ENCODE results near the gene MOK.

GRCh38 chr14:102275866-102276265, 29.1 kb downstream of the MOK start:
- no peak for TF ChIP-seq CTCF (IDR thresholded peaks at IDR 0.05; ENCODE audit: poor library complexity, severe bottlenecking)
- TF ChIP-seq REST (IDR thresholded peaks at IDR 0.05; ENCODE audit: borderline replicate concordance) = no peak
- no peak for TF ChIP-seq TAF1 (IDR thresholded peaks at IDR 0.05; ENCODE audit: low read depth)
- no peak for TF ChIP-seq EZH2 (IDR thresholded peaks at IDR 0.05; ENCODE audit: borderline replicate concordance, insufficient read depth, low read length, poor library complexity, severe bottlenecking)

All from neural cell (in vitro differentiated cells).